HCT116 (cell line): Measurements from ENCODE around the gene CAPN5. TPM values are rescaled to one million over a fixed set of nuclear protein-coding genes. Genes with fewer than 3 reads are reported as not detected.

Source experiments
- total RNA-seq: library from RNA; stranded (reverse); gene quantifications from one replicate; pipeline ENCODE4 v1.2.1, GENCODE V29; 2021; ENCODE audit not compliant: unreplicated experiment

CAPN5 gene
- total RNA-seq, 1 experiment from 2014 or later = 8.6 TPM

Other genes with a start within 250 kb of the CAPN5 start
- 19.1 TPM for gene ACER3, start 206.1 kb upstream of the CAPN5 start, total RNA-seq
- not detected for gene B3GNT6, start 32.6 kb upstream of the CAPN5 start, total RNA-seq
- gene OMP, start 35.9 kb downstream of the CAPN5 start, total RNA-seq = not detected
- 1.8 TPM for gene MYO7A, start 61.3 kb downstream of the CAPN5 start, total RNA-seq
- not detected for gene GDPD4, start 234.7 kb downstream of the CAPN5 start, total RNA-seq